ENCODE results near the gene EPB41L3.

EPB41L3 gene

DNA sequence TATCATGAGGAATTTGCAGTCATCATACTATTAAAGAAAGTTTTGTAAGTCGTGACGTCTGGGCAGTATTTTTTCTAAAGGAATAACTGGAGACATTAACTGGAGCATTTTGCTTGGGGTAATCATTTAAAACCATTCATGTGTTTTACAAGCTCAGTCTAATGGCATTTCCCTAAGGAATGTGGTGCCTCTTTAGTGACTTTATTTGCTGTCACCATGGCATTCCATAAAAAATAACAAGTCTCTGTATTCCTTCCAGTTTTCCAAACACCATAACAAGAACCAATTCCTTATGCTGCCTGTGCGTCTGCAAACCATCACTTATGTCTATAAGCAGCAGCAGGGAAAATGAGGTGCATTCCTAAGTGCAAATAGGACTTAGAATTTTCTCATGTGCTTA is 82.8 kb downstream of the EPB41L3 start:
- no peak for DNase-seq (ENCODE audit: low read depth in 2 of 2)
- no peak overlapping the region for H3K4me3 ChIP-seq (replicated peaks in 1 of 2; ENCODE audit: low read depth in 2 of 2, low read length in 2 of 2)
- TF ChIP-seq, protein P1, sequence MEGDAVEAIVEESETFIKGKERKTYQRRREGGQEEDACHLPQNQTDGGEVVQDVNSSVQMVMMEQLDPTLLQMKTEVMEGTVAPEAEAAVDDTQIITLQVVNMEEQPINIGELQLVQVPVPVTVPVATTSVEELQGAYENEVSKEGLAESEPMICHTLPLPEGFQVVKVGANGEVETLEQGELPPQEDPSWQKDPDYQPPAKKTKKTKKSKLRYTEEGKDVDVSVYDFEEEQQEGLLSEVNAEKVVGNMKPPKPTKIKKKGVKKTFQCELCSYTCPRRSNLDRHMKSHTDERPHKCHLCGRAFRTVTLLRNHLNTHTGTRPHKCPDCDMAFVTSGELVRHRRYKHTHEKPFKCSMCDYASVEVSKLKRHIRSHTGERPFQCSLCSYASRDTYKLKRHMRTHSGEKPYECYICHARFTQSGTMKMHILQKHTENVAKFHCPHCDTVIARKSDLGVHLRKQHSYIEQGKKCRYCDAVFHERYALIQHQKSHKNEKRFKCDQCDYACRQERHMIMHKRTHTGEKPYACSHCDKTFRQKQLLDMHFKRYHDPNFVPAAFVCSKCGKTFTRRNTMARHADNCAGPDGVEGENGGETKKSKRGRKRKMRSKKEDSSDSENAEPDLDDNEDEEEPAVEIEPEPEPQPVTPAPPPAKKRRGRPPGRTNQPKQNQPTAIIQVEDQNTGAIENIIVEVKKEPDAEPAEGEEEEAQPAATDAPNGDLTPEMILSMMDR (IDR thresholded peaks at IDR 0.05; ENCODE audit: low read depth, low read length): no peak

DNA sequence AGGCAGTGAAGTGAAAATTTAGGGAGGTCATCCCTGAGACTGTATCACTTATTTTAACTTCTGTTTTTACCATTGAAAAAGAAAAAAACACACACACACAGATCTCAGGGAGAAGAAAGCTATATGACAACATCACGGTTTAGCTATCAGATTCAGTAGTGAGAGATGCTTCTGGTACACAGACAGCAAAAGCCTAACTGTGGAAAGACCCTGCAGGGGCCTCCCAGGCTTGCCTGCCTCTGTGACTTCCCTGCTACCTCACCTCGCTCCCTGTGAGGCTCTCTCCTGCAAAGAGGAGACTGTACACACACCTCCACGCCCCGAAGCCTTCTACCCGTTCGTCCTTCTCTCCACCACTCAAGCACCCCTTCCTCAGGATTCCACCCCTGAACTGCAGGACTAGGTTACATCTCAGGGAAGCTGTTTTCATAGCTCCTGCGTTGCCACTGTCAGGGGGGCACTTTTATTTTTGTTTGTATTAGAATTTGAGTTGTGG is 86.3 kb downstream of the EPB41L3 start:
- TF ChIP-seq, protein P1 (IDR thresholded peaks at IDR 0.05; ENCODE audit: low read depth, low read length): no peak
- H3K4me3 ChIP-seq (replicated peaks in 1 of 2; ENCODE audit: low read depth in 2 of 2, low read length in 2 of 2): no peak overlapping the region
- no peak for DNase-seq (ENCODE audit: low read depth in 2 of 2)

GRCh38 chr18:5456577-5457461 is 87.0 kb downstream of the EPB41L3 start:
- TF ChIP-seq, protein P1 (IDR thresholded peaks at IDR 0.05; ENCODE audit: low read depth, low read length): peak; percentile 27
- DNase-seq (ENCODE audit: low read depth in 2 of 2): peak; percentile 69 to 70
- peak overlapping the region; percentile 9 to 14 for H3K4me3 ChIP-seq (replicated peaks in 1 of 2; ENCODE audit: low read depth in 2 of 2, low read length in 2 of 2)

- TF ChIP-seq, protein P1 (IDR thresholded peaks at IDR 0.05; ENCODE audit: low read depth, low read length): no peak
- no peak overlapping the region for H3K4me3 ChIP-seq (replicated peaks in 1 of 2; ENCODE audit: low read depth in 2 of 2, low read length in 2 of 2)
- peak; percentile 75 to 93 for DNase-seq (ENCODE audit: low read depth in 2 of 2)
Observed at GRCh38 chr18:5455674-5456073, 88.1 kb downstream of the EPB41L3 start.

GRCh38 chr18:5452943-5453443 is 90.8 kb downstream of the EPB41L3 start:
- no peak overlapping the region for H3K4me3 ChIP-seq (replicated peaks in 1 of 2; ENCODE audit: low read depth in 2 of 2, low read length in 2 of 2)
- TF ChIP-seq, protein P1 (IDR thresholded peaks at IDR 0.05; ENCODE audit: low read depth, low read length): no peak
- DNase-seq (ENCODE audit: low read depth in 2 of 2): peak in 1 of 2 donors; percentile 46

DNA sequence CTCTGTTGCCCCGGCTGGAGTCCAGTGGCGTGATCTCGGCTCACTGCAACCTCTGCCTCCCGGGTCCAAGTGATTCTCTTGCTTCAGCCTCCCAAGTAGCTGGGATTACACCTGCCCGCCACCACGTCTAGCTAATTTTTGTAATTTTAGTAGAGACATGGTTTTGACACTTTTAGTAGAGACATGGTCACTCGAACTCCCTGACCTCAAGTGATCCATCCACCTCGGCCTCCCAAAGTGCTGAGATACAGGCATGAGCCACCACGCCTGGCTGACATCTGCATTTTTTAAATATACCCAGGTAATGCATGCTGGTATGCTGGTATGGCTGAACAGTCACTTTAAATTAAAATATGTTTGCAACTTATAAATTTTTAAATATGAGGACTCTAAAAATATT is 91.9 kb downstream of the EPB41L3 start:
- no peak overlapping the region for H3K4me3 ChIP-seq (replicated peaks in 1 of 2; ENCODE audit: low read depth in 2 of 2, low read length in 2 of 2)
- TF ChIP-seq, protein P1 (IDR thresholded peaks at IDR 0.05; ENCODE audit: low read depth, low read length): no peak
- no peak for DNase-seq (ENCODE audit: low read depth in 2 of 2)
